ENCODE results near the gene ANO4.

- TF ChIP-seq, protein P1, sequence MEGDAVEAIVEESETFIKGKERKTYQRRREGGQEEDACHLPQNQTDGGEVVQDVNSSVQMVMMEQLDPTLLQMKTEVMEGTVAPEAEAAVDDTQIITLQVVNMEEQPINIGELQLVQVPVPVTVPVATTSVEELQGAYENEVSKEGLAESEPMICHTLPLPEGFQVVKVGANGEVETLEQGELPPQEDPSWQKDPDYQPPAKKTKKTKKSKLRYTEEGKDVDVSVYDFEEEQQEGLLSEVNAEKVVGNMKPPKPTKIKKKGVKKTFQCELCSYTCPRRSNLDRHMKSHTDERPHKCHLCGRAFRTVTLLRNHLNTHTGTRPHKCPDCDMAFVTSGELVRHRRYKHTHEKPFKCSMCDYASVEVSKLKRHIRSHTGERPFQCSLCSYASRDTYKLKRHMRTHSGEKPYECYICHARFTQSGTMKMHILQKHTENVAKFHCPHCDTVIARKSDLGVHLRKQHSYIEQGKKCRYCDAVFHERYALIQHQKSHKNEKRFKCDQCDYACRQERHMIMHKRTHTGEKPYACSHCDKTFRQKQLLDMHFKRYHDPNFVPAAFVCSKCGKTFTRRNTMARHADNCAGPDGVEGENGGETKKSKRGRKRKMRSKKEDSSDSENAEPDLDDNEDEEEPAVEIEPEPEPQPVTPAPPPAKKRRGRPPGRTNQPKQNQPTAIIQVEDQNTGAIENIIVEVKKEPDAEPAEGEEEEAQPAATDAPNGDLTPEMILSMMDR (IDR thresholded peaks at IDR 0.05; ENCODE audit: low read length): no peak
- no peak for TF ChIP-seq EZH2phosphoT487 (IDR thresholded peaks at IDR 0.05; ENCODE audit: low read length)
- no peak for TF ChIP-seq EZH2 (optimal IDR thresholded peaks at IDR 0.05; ENCODE audit: low read depth, low read length)
Observed at GRCh38 chr12:100897240-100897639, 102.7 kb downstream of the ANO4 start.
